Fibroblast of skin of right biceps (primary cell): ENCODE data around the gene FAM110C.
"Not testable (repeated sequence)": the region's sequence is repeated elsewhere in the genome, so short reads cannot be mapped to it uniquely, and the experiment has no call there.

Experiments used
- DNase-seq: peaks from one replicate; pipeline ENCODE4 v3.0.0-alpha.2; 2013

The FAM110C gene

GRCh38 chr2:42788-43187 lies 3.5 kb downstream of the FAM110C start:
- DNase-seq, result no peak

GRCh38 chr2:40465-40864 lies 5.8 kb downstream of the FAM110C start:
- DNase-seq, result no peak

GRCh38 chr2:38155-38554 lies 8.2 kb downstream of the FAM110C start:
- DNase-seq, result no peak

GRCh38 chr2:36318-36717 lies 10.0 kb downstream of the FAM110C start:
- DNase-seq, result no peak

GRCh38 chr2:35852-36251 lies 10.5 kb downstream of the FAM110C start:
- DNase-seq, result no peak

- no peak for DNase-seq
Observed at GRCh38 chr2:33620-34019, 12.7 kb downstream of the FAM110C start.

- no peak for DNase-seq
Observed at GRCh38 chr2:32068-32467, 14.2 kb downstream of the FAM110C start.

GRCh38 chr2:29253-29652 lies 17.1 kb downstream of the FAM110C start:
- no peak for DNase-seq

GRCh38 chr2:28406-28975 lies 17.8 kb downstream of the FAM110C start:
- DNase-seq, result no peak

- DNase-seq, result no peak
Observed at GRCh38 chr2:26891-27290, 19.4 kb downstream of the FAM110C start.

- no peak for DNase-seq
Observed at GRCh38 chr2:25543-25942, 20.8 kb downstream of the FAM110C start.

GRCh38 chr2:24591-24990 lies 21.7 kb downstream of the FAM110C start:
- not testable (repeated sequence) for DNase-seq

GRCh38 chr2:24107-24506 lies 22.2 kb downstream of the FAM110C start:
- DNase-seq, result no peak

- DNase-seq, result no peak
Observed at GRCh38 chr2:23283-23682, 23.0 kb downstream of the FAM110C start.

- not testable (repeated sequence) for DNase-seq
Observed at GRCh38 chr2:22244-22643, 24.1 kb downstream of the FAM110C start.

- DNase-seq, result not testable (repeated sequence)
Observed at GRCh38 chr2:20259-20658, 26.0 kb downstream of the FAM110C start.

GRCh38 chr2:19505-19904 lies 26.8 kb downstream of the FAM110C start:
- DNase-seq, result no peak

- DNase-seq, result no peak
Observed at GRCh38 chr2:18402-19271, 27.7 kb downstream of the FAM110C start.

GRCh38 chr2:15916-16315 lies 30.4 kb downstream of the FAM110C start:
- DNase-seq, result not testable (repeated sequence)

GRCh38 chr2:11248-11941 lies 34.9 kb downstream of the FAM110C start:
- peak; percentile 3 for DNase-seq

GRCh38 chr2:10222-10875 lies 36.0 kb downstream of the FAM110C start:
- DNase-seq, result no peak
